DOHH2 (cell line): ENCODE results near the gene DIP2C.

Experiments
- H3F3A ChIP-seq: fragments of 200-600 bp; sonication (generic), shearing (Covaris generic); 2 replicates; pipeline ENCODE4 v1.6.0; 2016; ENCODE audit warnings: antibody characterized with exemption, mild to moderate bottlenecking; ENCODE audit not compliant: control insufficient read depth, insufficient read depth
- H3K27ac ChIP-seq: fragments of 200-600 bp; sonication (generic); 2 replicates; pipeline ENCODE4 v1.5.1; 2014; ENCODE audit warnings: low read depth, mild to moderate bottlenecking, low read length, moderate library complexity
- H3K27me3 ChIP-seq: fragments of 200-600 bp; sonication (generic); 2 replicates; pipeline ENCODE4 v1.6.1; 2014; ENCODE audit warnings: mild to moderate bottlenecking, low read length, mixed read lengths; ENCODE audit not compliant: control insufficient read depth
- H3K36me3 ChIP-seq: fragments of 200-600 bp; sonication (generic); 2 replicates; pipeline ENCODE4 v1.6.1; 2014; ENCODE audit warnings: mild to moderate bottlenecking, low read length, moderate library complexity, mixed read lengths; ENCODE audit not compliant: control insufficient read depth
- H3K4me1 ChIP-seq: fragments of 200-600 bp; sonication (generic); 2 replicates; pipeline ENCODE4 v1.6.1; 2014; ENCODE audit warnings: mild to moderate bottlenecking, low read length, mixed read lengths; ENCODE audit not compliant: control insufficient read depth
- H3K4me2 ChIP-seq: fragments of 200-600 bp; sonication (generic); 2 replicates; pipeline ENCODE4 v1.6.0; 2014; ENCODE audit warnings: mild to moderate bottlenecking, low read length, moderate library complexity
- H3K4me3 ChIP-seq: fragments of 200-600 bp; sonication (generic); 2 replicates; pipeline ENCODE4 v1.5.1; 2014; ENCODE audit warnings: mild to moderate bottlenecking, low read length, mixed read lengths
- H3K79me2 ChIP-seq: fragments of 200-600 bp; sonication (generic); 2 replicates; pipeline ENCODE4 v1.6.1; 2014; ENCODE audit warnings: mild to moderate bottlenecking, low read length, mixed read lengths; ENCODE audit not compliant: control insufficient read depth
- H3K9me2 ChIP-seq: fragments of 200-600 bp; sonication (generic); replicated peaks from 2 replicates; pipeline ENCODE4 v1.6.1; 2014; ENCODE audit warnings: mild to moderate bottlenecking, low read length, mixed read lengths; ENCODE audit not compliant: control insufficient read depth
- H3K9me3 ChIP-seq: fragments of 200-600 bp; sonication (generic); 2 replicates; pipeline ENCODE4 v1.6.1; 2014; ENCODE audit warnings: antibody characterized with exemption, low read length, mixed read lengths; ENCODE audit not compliant: control insufficient read depth, insufficient read depth
- H4K20me1 ChIP-seq: fragments of 200-600 bp; sonication (generic); 2 replicates; pipeline ENCODE4 v1.6.0; 2014; ENCODE audit warnings: low read depth, mild to moderate bottlenecking, antibody characterized with exemption, low read length, moderate library complexity; ENCODE audit not compliant: control insufficient read depth, insufficient read depth
- EZH2phosphoT487 ChIP-seq: fragments of 200-600 bp; sonication (generic); IDR thresholded peaks from 2 replicates; pipeline ENCODE4 v1.6.1; 2017; ENCODE audit warnings: borderline replicate concordance, mild to moderate bottlenecking, antibody characterized with exemption, low read length, moderate library complexity, mixed read lengths
- TF ChIP-seq, protein P1 (sequence below): fragments of 200-600 bp; sonication (generic); IDR thresholded peaks from one replicate; pipeline ENCODE4 v1.5.1; 2014; ENCODE audit warnings: antibody characterized with exemption, mild to moderate bottlenecking, low read depth, low read length; ENCODE audit not compliant: poor library complexity, severe bottlenecking

DIP2C gene

DNA sequence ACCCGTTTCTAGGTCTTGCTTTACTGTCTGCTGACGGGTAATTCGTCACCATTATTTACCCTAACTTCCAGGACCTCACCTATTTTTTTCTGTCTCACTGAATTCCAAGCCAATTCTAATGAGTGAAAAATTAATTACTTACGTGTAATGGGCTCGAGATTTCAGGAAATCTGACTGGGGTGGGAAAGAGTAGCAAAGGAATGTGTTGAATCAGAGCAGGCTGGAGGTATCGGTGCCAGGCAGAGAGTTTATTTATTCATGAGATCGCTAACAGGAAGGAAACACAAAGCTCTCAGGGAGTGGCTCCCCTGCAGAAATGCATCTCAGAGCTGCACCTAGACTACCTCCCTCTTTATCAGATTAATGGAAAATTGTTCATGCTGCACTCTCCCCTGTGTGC, 4.0 kb upstream of the DIP2C start:
- no peaks in the 10 kb centered on the region for H3F3A ChIP-seq
- no peaks in the 10 kb centered on the region for H3K36me3 ChIP-seq
- no peak overlapping the region for H3K27ac ChIP-seq
- H3K9me3 ChIP-seq = no peaks in the 10 kb centered on the region
- peaks cover 4% of the 10 kb centered on the region; the same call in 1 of the 2 replicates for H3K27me3 ChIP-seq
- no peaks in the 10 kb centered on the region for H3K9me2 ChIP-seq
- H3K4me3 ChIP-seq = no peak overlapping the region
- no peaks in the 10 kb centered on the region for H3K4me1 ChIP-seq
- no peak overlapping the region for H3K4me2 ChIP-seq
- no peaks in the 10 kb centered on the region for H4K20me1 ChIP-seq
- TF ChIP-seq EZH2phosphoT487 = no peak
- TF ChIP-seq, protein P1, sequence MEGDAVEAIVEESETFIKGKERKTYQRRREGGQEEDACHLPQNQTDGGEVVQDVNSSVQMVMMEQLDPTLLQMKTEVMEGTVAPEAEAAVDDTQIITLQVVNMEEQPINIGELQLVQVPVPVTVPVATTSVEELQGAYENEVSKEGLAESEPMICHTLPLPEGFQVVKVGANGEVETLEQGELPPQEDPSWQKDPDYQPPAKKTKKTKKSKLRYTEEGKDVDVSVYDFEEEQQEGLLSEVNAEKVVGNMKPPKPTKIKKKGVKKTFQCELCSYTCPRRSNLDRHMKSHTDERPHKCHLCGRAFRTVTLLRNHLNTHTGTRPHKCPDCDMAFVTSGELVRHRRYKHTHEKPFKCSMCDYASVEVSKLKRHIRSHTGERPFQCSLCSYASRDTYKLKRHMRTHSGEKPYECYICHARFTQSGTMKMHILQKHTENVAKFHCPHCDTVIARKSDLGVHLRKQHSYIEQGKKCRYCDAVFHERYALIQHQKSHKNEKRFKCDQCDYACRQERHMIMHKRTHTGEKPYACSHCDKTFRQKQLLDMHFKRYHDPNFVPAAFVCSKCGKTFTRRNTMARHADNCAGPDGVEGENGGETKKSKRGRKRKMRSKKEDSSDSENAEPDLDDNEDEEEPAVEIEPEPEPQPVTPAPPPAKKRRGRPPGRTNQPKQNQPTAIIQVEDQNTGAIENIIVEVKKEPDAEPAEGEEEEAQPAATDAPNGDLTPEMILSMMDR = no peak
- H3K79me2 ChIP-seq = no peaks in the 10 kb centered on the region

DNA sequence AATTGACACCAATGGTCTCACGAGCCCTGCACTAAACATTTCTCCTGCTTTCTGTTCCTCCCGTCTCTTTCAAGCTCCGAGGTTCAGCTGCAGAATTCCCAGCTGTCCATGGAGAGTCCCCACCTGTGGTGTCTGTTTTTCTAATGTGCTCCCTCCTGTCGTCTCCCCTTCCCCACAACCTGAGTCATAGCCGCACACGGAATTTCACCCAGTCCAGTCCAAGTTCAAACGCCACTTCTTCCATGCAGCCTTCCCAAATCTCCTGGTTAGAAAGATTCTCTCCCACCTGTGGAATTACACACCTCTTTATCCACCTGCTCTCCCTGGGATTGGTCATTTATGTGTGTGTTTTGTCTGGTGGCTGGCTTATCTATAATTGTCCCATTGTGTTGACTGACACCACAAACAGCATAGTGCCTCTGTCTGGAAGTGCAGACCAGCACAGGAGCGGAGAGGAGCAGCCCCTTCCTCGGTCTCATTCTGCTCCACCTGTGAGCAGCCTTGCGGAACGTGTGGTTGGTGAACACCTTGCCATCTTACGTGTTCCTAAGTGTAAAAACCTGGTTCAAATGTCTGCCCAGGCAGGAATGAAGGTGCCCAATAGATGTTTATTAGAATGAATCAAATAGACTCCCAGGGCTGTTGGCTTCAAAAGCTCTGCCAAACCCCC, 3.3 kb upstream of the DIP2C start:
- H3K27ac ChIP-seq = no peak overlapping the region
- H3K4me3 ChIP-seq = no peak overlapping the region
- H3K4me1 ChIP-seq = no peaks in the 10 kb centered on the region; the same call in 1 of the 2 replicates
- TF ChIP-seq, protein P1 = no peak
- no peak for TF ChIP-seq EZH2phosphoT487
- no peaks in the 10 kb centered on the region for H3F3A ChIP-seq
- H3K9me2 ChIP-seq = no peaks in the 10 kb centered on the region
- H3K27me3 ChIP-seq = peaks cover 4% of the 10 kb centered on the region; the same call in 1 of the 2 replicates
- H3K79me2 ChIP-seq = no peaks in the 10 kb centered on the region
- H3K4me2 ChIP-seq = no peak overlapping the region
- H4K20me1 ChIP-seq = no peaks in the 10 kb centered on the region
- H3K9me3 ChIP-seq = no peaks in the 10 kb centered on the region
- no peaks in the 10 kb centered on the region for H3K36me3 ChIP-seq

- Histone ChIP-seq H3K9me2 (no peaks in the 10 kb centered on the region), H3K36me3 (no peaks in the 10 kb centered on the region), H3K4me2 (no peak overlapping the region), H3K27me3 (peaks cover 4% of the 10 kb centered on the region; the same call in 1 of the 2 replicates), H3K4me1 (peaks cover 3% of the 10 kb centered on the region; the same call in 1 of the 2 replicates), H3K9me3 (no peaks in the 10 kb centered on the region), H3K27ac (no peak overlapping the region), H3F3A (no peaks in the 10 kb centered on the region), H3K4me3 (no peak overlapping the region), H4K20me1 (no peaks in the 10 kb centered on the region), H3K79me2 (no peaks in the 10 kb centered on the region)
- TF ChIP-seq, protein P1 = no peak
- TF ChIP-seq EZH2phosphoT487 = no peak
Observed at GRCh38 chr10:691216-691615, 1.7 kb upstream of the DIP2C start.
